ENCODE results near the gene TMEM45A. TPM values are rescaled to one million over a fixed set of nuclear protein-coding genes. Genes with fewer than 3 reads are reported as not detected.

The TMEM45A gene
- polyA plus RNA-seq, 1 donor from 2014 or later: 2.4 TPM

GRCh38 chr3:100590114-100590839, 97.9 kb downstream of the TMEM45A start:
- Histone ChIP-seq H4K20me1 (ENCODE audit: insufficient read depth) (no peaks in the 10 kb centered on the region), H2AFZ (ENCODE audit: low read depth, low read length) (no peak overlapping the region), H3K9ac (ENCODE audit: low read length) (no peak overlapping the region), H3K4me3 (ENCODE audit: low read length) (peak overlapping the region; percentile 32), H3F3A (ENCODE audit: insufficient read depth, low read length, poor library complexity, severe bottlenecking) (no peaks in the 10 kb centered on the region), H3K9me3 (ENCODE audit: low read length) (no peaks in the 10 kb centered on the region), H3K9me2 (ENCODE audit: insufficient read depth, low read length) (no peaks in the 10 kb centered on the region), H3K4me2 (ENCODE audit: low read length) (no peak overlapping the region), H3K79me2 (replicated peaks; ENCODE audit: insufficient read depth, low read length) (no peaks in the 10 kb centered on the region), H3K27me3 (ENCODE audit: insufficient read depth, low read depth, low read length) (no peaks in the 10 kb centered on the region), H3K36me3 (ENCODE audit: insufficient read depth, low read length) (no peaks in the 10 kb centered on the region), H3K27ac (ENCODE audit: low read length) (no peak overlapping the region)
- TF ChIP-seq RAD21 (conservative IDR thresholded peaks at IDR 0.05) (peak; percentile 89), POLR2AphosphoS5 (IDR thresholded peaks at IDR 0.05) (no peak), SMC3 (conservative IDR thresholded peaks at IDR 0.05; ENCODE audit: poor library complexity) (peak; percentile 90), EP300 (conservative IDR thresholded peaks at IDR 0.05; ENCODE audit: poor library complexity, severe bottlenecking) (no peak)
- TF ChIP-seq, protein P1, sequence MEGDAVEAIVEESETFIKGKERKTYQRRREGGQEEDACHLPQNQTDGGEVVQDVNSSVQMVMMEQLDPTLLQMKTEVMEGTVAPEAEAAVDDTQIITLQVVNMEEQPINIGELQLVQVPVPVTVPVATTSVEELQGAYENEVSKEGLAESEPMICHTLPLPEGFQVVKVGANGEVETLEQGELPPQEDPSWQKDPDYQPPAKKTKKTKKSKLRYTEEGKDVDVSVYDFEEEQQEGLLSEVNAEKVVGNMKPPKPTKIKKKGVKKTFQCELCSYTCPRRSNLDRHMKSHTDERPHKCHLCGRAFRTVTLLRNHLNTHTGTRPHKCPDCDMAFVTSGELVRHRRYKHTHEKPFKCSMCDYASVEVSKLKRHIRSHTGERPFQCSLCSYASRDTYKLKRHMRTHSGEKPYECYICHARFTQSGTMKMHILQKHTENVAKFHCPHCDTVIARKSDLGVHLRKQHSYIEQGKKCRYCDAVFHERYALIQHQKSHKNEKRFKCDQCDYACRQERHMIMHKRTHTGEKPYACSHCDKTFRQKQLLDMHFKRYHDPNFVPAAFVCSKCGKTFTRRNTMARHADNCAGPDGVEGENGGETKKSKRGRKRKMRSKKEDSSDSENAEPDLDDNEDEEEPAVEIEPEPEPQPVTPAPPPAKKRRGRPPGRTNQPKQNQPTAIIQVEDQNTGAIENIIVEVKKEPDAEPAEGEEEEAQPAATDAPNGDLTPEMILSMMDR (IDR thresholded peaks at IDR 0.05; ENCODE audit: poor library complexity, severe bottlenecking): peak; percentile 91

DNA sequence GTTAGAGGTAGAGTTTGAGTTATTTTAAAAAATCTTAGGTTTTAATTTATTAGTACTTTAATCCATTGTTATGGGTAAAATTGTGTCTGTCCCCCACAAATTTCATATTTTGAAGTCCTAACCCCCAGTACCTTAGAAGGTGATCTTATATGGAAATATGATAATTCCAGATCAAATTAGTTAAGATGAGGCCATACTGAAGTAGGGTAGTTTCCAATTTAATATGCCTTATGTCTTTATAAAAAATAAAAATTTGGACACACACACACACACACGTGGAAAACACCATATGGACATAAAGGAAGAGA, 98.4 kb downstream of the TMEM45A start:
- Histone ChIP-seq H3K9ac (ENCODE audit: low read length) (no peak overlapping the region), H3K9me2 (ENCODE audit: insufficient read depth, low read length) (no peaks in the 10 kb centered on the region), H3K9me3 (ENCODE audit: low read length) (no peaks in the 10 kb centered on the region), H3K4me3 (ENCODE audit: low read length) (no peak overlapping the region), H3F3A (ENCODE audit: insufficient read depth, low read length, poor library complexity, severe bottlenecking) (no peaks in the 10 kb centered on the region), H3K4me2 (ENCODE audit: low read length) (no peak overlapping the region), H4K20me1 (ENCODE audit: insufficient read depth) (no peaks in the 10 kb centered on the region), H3K27ac (ENCODE audit: low read length) (no peak overlapping the region), H3K27me3 (ENCODE audit: insufficient read depth, low read depth, low read length) (no peaks in the 10 kb centered on the region), H3K79me2 (replicated peaks; ENCODE audit: insufficient read depth, low read length) (no peaks in the 10 kb centered on the region), H3K36me3 (ENCODE audit: insufficient read depth, low read length) (no peaks in the 10 kb centered on the region), H2AFZ (ENCODE audit: low read depth, low read length) (no peak overlapping the region)
- TF ChIP-seq TAF1 (IDR thresholded peaks at IDR 0.05; ENCODE audit: low read depth) (no peak), SMC3 (conservative IDR thresholded peaks at IDR 0.05; ENCODE audit: poor library complexity) (peak; percentile 2)

DNA sequence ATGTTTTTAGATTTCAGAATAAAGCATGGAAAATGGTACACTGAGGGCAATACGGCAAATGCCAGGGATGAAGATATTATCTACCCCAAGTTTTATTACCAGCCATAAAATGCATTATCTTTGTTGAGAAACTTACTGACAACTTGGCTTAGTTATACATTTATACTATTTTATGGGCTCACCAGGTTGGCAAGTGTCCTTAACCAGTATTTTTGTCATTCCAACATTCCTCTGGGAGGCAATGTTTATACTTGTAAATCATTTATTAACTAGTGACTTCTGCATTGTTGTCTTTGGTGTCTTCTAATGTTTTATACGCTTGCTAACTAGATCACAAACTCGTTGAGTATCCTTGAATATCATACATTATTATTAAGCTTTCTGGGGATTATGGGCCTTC, 99.0 kb downstream of the TMEM45A start:
- Histone ChIP-seq H3K9ac (ENCODE audit: low read length) (no peak overlapping the region), H3K27me3 (ENCODE audit: insufficient read depth, low read depth, low read length) (no peaks in the 10 kb centered on the region), H3K9me2 (ENCODE audit: insufficient read depth, low read length) (no peaks in the 10 kb centered on the region), H3K27ac (ENCODE audit: low read length) (no peak overlapping the region), H3K9me3 (ENCODE audit: low read length) (no peaks in the 10 kb centered on the region), H3K4me2 (ENCODE audit: low read length) (no peak overlapping the region), H3K36me3 (ENCODE audit: insufficient read depth, low read length) (no peaks in the 10 kb centered on the region), H3K79me2 (replicated peaks; ENCODE audit: insufficient read depth, low read length) (no peaks in the 10 kb centered on the region), H2AFZ (ENCODE audit: low read depth, low read length) (no peak overlapping the region), H3F3A (ENCODE audit: insufficient read depth, low read length, poor library complexity, severe bottlenecking) (no peaks in the 10 kb centered on the region), H4K20me1 (ENCODE audit: insufficient read depth) (no peaks in the 10 kb centered on the region), H3K4me3 (ENCODE audit: low read length) (no peak overlapping the region)
- TF ChIP-seq POLR2AphosphoS5 (IDR thresholded peaks at IDR 0.05) (no peak), SMC3 (conservative IDR thresholded peaks at IDR 0.05; ENCODE audit: poor library complexity) (no peak), TAF1 (IDR thresholded peaks at IDR 0.05; ENCODE audit: low read depth) (no peak), EP300 (conservative IDR thresholded peaks at IDR 0.05; ENCODE audit: poor library complexity, severe bottlenecking) (no peak), MXI1 (conservative IDR thresholded peaks at IDR 0.05; ENCODE audit: poor library complexity, severe bottlenecking) (no peak), RAD21 (conservative IDR thresholded peaks at IDR 0.05) (no peak), EZH2 (IDR thresholded peaks at IDR 0.05; ENCODE audit: borderline replicate concordance, insufficient read depth, low read length, poor library complexity, severe bottlenecking) (no peak)
- TF ChIP-seq, protein P1 (IDR thresholded peaks at IDR 0.05; ENCODE audit: poor library complexity, severe bottlenecking): no peak

Data from neural cell (in vitro differentiated cells).